Measurements from ENCODE around the gene HSF5. TPM values are rescaled to one million over a fixed set of nuclear protein-coding genes. Genes with fewer than 3 reads are reported as not detected.
A peak's percentile ranks its signal among the peaks of the same experiment; 100 is the strongest.

The HSF5 gene
- total and polyA plus RNA-seq, 2 of the 13 experiments (the other 11 are each of a cell fraction or from before 2014, with no cell fraction given), result not detected

- TF ChIP-seq ZBTB26 (CRISPR knock-in tag; IDR thresholded peaks at IDR 0.05; ENCODE audit: borderline replicate concordance), result no peak
- 0 out of 2 replicates have a peak, but pooled peaks have one; percentile 5 for TF ChIP-seq RBFOX2 (IDR thresholded peaks at IDR 0.05; ENCODE audit: low read depth, low read length)
Measured at GRCh38 chr17:58380207-58381123, 107.7 kb downstream of the HSF5 start (continued).

- no peak overlapping the region for H2AFZ ChIP-seq (ENCODE audit: low read length)
- BruUV-seq (replicated peaks), result no TSS peak
- H3K4me1 ChIP-seq (ENCODE audit: insufficient read depth, low read length), result peaks cover 100% of the 10 kb centered on the region
- in situ Hi-C loops (cut with HindIII; ENCODE audit: extremely low pct_ligation_motif_present, low pct_unique_long_range_greater_than_20kb) (no loop called here), intact Hi-C loops (cut with micrococcal nuclease; ENCODE audit: unreplicated experiment) (no loop called here)
- ChIA-PET POLR2A (interaction anchor here (1.1 to 9.7 kb wide), 7 partner anchors 11 to 36 kb away, joined by 3 to 458 read pairs (median 103); partner anchors contain the start of genes RNF43 and SUPT4H1), CTCF (ENCODE audit: low intra/inter-chr PET ratio, low total read pairs) (no interaction called here)
- peak overlapping the region; percentile 93 for H3K27ac ChIP-seq (ENCODE audit: extremely low read length, insufficient read depth, low read length)
- H3K36me3 ChIP-seq (replicated peaks in 1 of 2; ENCODE audit: control insufficient read depth in 1 of 2, insufficient read depth in 2 of 2, low read length in 2 of 2), result peaks cover 12 to 21% of the 10 kb centered on the region in 2 experiments
- no peak overlapping the region for H3K4me3 ChIP-seq (replicated peaks in 1 of 3; ENCODE audit: insufficient read depth in 1 of 3, low read depth in 2 of 3, low read length in 3 of 3)
- H3K9me3 ChIP-seq (ENCODE audit: low read length), result no peaks in the 10 kb centered on the region
- no peak for FAIRE-seq
- ATAC-seq, result no peak
- 0 out of 2 replicates have a peak overlapping the region, but pooled peaks have one; percentile 4 for H3K9ac ChIP-seq (ENCODE audit: insufficient read depth, low read depth, low read length)
- peaks cover 97% of the 10 kb centered on the region for H3K79me2 ChIP-seq (ENCODE audit: insufficient read depth, low read length)
- H3K27me3 ChIP-seq (ENCODE audit: control insufficient read depth in 1 of 2, insufficient read depth in 2 of 2, low read length in 2 of 2), result no peaks in the 10 kb centered on the region
- H3K4me2 ChIP-seq (ENCODE audit: low read depth, low read length), result no peak overlapping the region; the same call in 1 of the 2 replicates
- no peak for DNase-seq (ENCODE audit: low spot score)
- no peaks in the 10 kb centered on the region for H4K20me1 ChIP-seq (ENCODE audit: insufficient read depth, low read length)
- 89% methylated on average over 3 of the region's 3 CpGs for WGBS (ENCODE audit: low lambda C conversion rate)
- TF ChIP-seq NCOA2 (CRISPR knock-in tag; IDR thresholded peaks at IDR 0.05) (no peak), CCAR2 (optimal IDR thresholded peaks at IDR 0.05; ENCODE audit: low read depth, low read length) (no peak), HIC2 (CRISPR knock-in tag; IDR thresholded peaks at IDR 0.05; ENCODE audit: low read depth) (no peak), ZBTB44 (CRISPR knock-in tag; IDR thresholded peaks at IDR 0.05) (no peak), ZNF749 (CRISPR knock-in tag; IDR thresholded peaks at IDR 0.05; ENCODE audit: borderline replicate concordance) (no peak), MIXL1 (CRISPR knock-in tag; IDR thresholded peaks at IDR 0.05) (0 out of 2 replicates have a peak, but pooled peaks have one; percentile 16), ZNF614 (CRISPR knock-in tag; IDR thresholded peaks at IDR 0.05; ENCODE audit: borderline replicate concordance) (no peak), BATF2 (CRISPR knock-in tag; IDR thresholded peaks at IDR 0.05) (no peak), ZMAT5 (CRISPR knock-in tag; IDR thresholded peaks at IDR 0.05; ENCODE audit: borderline replicate concordance, low read depth) (no peak), SPEN (CRISPR knock-in tag; IDR thresholded peaks at IDR 0.05; ENCODE audit: low read depth) (no peak), ELF3 (CRISPR knock-in tag; IDR thresholded peaks at IDR 0.05) (no peak), HOXD1 (CRISPR knock-in tag; IDR thresholded peaks at IDR 0.05) (no peak), ELF4 (CRISPR knock-in tag; IDR thresholded peaks at IDR 0.05; ENCODE audit: borderline replicate concordance) (no peak)
Measured at GRCh38 chr17:58379511-58379824, 108.7 kb downstream of the HSF5 start.

All from HepG2 (cell line).